GM23338 (cell line): ENCODE data around the gene ZBP1. TPM values are rescaled to one million over a fixed set of nuclear protein-coding genes. Genes with fewer than 3 reads are reported as not detected.

Experiments used
- CREB1 ChIP-seq: fragments of 250-450 bp; sonication (Bioruptor Pico); IDR thresholded peaks from 2 replicates; pipeline ENCODE4 v1.5.0; 2020; ENCODE audit warnings: low read depth, mild to moderate bottlenecking, moderate library complexity
- CTCF ChIP-seq, 2 experiments: fragments of 200-600 bp in 1 of 2; sonication (generic) in 1 of 2; conservative IDR thresholded peaks; 2 replicates each; pipeline versions ENCODE4 v1.5.1 to v1.6.1; 2016 to 2017; ENCODE audit warnings: antibody characterized with exemption in 2 of 2, low read depth in 2 of 2, mild to moderate bottlenecking in 2 of 2, moderate library complexity in 1 of 2
- ETS1 ChIP-seq: IDR thresholded peaks from 2 replicates; pipeline ENCODE4 v1.6.1; 2016; ENCODE audit warnings: antibody characterized with exemption
- EZH2 ChIP-seq: fragments of 200-600 bp; sonication (generic); IDR thresholded peaks from one replicate; pipeline ENCODE4 v1.8.0; 2017; ENCODE audit warnings: antibody characterized with exemption, mild to moderate bottlenecking, low read depth; ENCODE audit not compliant: unreplicated experiment
- EZH2phosphoT487 ChIP-seq: fragments of 200-600 bp; sonication (generic); IDR thresholded peaks from one replicate; pipeline ENCODE4 v1.8.1; 2018; ENCODE audit warnings: antibody characterized with exemption; ENCODE audit not compliant: unreplicated experiment
- POLR2AphosphoS5 ChIP-seq: IDR thresholded peaks from 2 replicates; pipeline ENCODE4 v1.6.1; 2016; ENCODE audit warnings: antibody characterized with exemption, low read depth
- ZNF462 ChIP-seq: fragments of 250-450 bp; sonication (Bioruptor Pico); IDR thresholded peaks from 2 replicates; pipeline ENCODE4 v1.5.0; 2020; ENCODE audit warnings: mild to moderate bottlenecking, moderate library complexity
- polyA plus RNA-seq: library from polyadenylated mRNA; unstranded; fragments of >200 nt; fragmentation: Nextera tagmentation; extraction: Ambion mirVana; gene quantifications from 2 replicates; pipeline ENCODE4 v1.2.1, GENCODE V29; 2016
- total RNA-seq: library from RNA; depleted of rRNA; stranded (reverse); fragments of >200 nt; shearing (Covaris generic); gene quantifications from 2 replicates; pipeline ENCODE4 v1.2.3, GENCODE V29; 2014

Gene ZBP1
- total and polyA plus RNA-seq, 2 experiments from 2014 or later = not detected

GRCh38 chr20:57582029-57582378, 38.2 kb downstream of the ZBP1 start (continued):
- TF ChIP-seq ZNF462 (CRISPR knock-in tag) (no peak), EZH2 (no peak), CREB1 (CRISPR knock-in tag) (no peak), POLR2AphosphoS5 (no peak), ETS1 (no peak), EZH2phosphoT487 (no peak), CTCF (conservative IDR thresholded peaks at IDR 0.05; ENCODE audit: low read depth in 2 of 2) (no peak)
